GM18505 (cell line): ENCODE data around the gene PKDREJ.

Experiments used
- ATAC-seq: cut with Tn5 transposase; IDR thresholded peaks from one replicate; pipeline ENCODE4 v1.9.1; 2021; ENCODE audit not compliant: unreplicated experiment
- POLR2A ChIP-seq: IDR thresholded peaks from 4 replicates; pipeline ENCODE4 v1.6.1; 2011; ENCODE audit warnings: borderline replicate concordance; ENCODE audit not compliant: insufficient read depth, insufficient read length; ENCODE audit errors: extremely low read depth

Gene PKDREJ

GRCh38 chr22:46245511-46245910 lies 17.6 kb downstream of the PKDREJ start:
- no peak for ATAC-seq
- no peak for TF ChIP-seq POLR2A

GRCh38 chr22:46244771-46245170 lies 18.4 kb downstream of the PKDREJ start:
- TF ChIP-seq POLR2A = no peak
- no peak for ATAC-seq

- TF ChIP-seq POLR2A = no peak
Observed at GRCh38 chr22:46242076-46242475, 21.1 kb downstream of the PKDREJ start.

GRCh38 chr22:46241396-46242007 lies 21.6 kb downstream of the PKDREJ start:
- ATAC-seq = no peak
- no peak for TF ChIP-seq POLR2A

More at GRCh38 chr22:46242076-46242475, 21.1 kb downstream of the PKDREJ start:
- ATAC-seq = no peak

- no peak for ATAC-seq
- no peak for TF ChIP-seq POLR2A
Observed at GRCh38 chr22:46240907-46241306, 22.2 kb downstream of the PKDREJ start.

- TF ChIP-seq POLR2A = no peak
- no peak for ATAC-seq
Observed at GRCh38 chr22:46240506-46240905, 22.6 kb downstream of the PKDREJ start.

- no peak for ATAC-seq
- TF ChIP-seq POLR2A = no peak
Observed at GRCh38 chr22:46240073-46240472, 23.1 kb downstream of the PKDREJ start.

GRCh38 chr22:46239261-46240048 lies 23.7 kb downstream of the PKDREJ start:
- TF ChIP-seq POLR2A = no peak
- ATAC-seq = no peak

- ATAC-seq = no peak
- no peak for TF ChIP-seq POLR2A
Observed at GRCh38 chr22:46238541-46238940, 24.6 kb downstream of the PKDREJ start.

- TF ChIP-seq POLR2A = no peak
- ATAC-seq = no peak
Observed at GRCh38 chr22:46237453-46238124, 25.6 kb downstream of the PKDREJ start.

- no peak for TF ChIP-seq POLR2A
- ATAC-seq = no peak
Observed at GRCh38 chr22:46234969-46235368, 28.2 kb downstream of the PKDREJ start.

GRCh38 chr22:46233231-46233630 lies 29.9 kb downstream of the PKDREJ start:
- no peak for TF ChIP-seq POLR2A
- no peak for ATAC-seq

GRCh38 chr22:46230262-46230901 lies 32.8 kb downstream of the PKDREJ start:
- ATAC-seq = no peak
- TF ChIP-seq POLR2A = no peak

- ATAC-seq = no peak
- no peak for TF ChIP-seq POLR2A
Observed at GRCh38 chr22:46229701-46230100, 33.4 kb downstream of the PKDREJ start.

GRCh38 chr22:46226577-46226976 lies 36.6 kb downstream of the PKDREJ start:
- TF ChIP-seq POLR2A = no peak
- no peak for ATAC-seq
